ENCODE measurements around the gene PNMA3.
"Not testable (repeated sequence)": the region's sequence is repeated elsewhere in the genome, so short reads cannot be mapped to it uniquely, and the experiment has no call there.

Gene PNMA3, protein sequence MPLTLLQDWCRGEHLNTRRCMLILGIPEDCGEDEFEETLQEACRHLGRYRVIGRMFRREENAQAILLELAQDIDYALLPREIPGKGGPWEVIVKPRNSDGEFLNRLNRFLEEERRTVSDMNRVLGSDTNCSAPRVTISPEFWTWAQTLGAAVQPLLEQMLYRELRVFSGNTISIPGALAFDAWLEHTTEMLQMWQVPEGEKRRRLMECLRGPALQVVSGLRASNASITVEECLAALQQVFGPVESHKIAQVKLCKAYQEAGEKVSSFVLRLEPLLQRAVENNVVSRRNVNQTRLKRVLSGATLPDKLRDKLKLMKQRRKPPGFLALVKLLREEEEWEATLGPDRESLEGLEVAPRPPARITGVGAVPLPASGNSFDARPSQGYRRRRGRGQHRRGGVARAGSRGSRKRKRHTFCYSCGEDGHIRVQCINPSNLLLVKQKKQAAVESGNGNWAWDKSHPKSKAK

DNA sequence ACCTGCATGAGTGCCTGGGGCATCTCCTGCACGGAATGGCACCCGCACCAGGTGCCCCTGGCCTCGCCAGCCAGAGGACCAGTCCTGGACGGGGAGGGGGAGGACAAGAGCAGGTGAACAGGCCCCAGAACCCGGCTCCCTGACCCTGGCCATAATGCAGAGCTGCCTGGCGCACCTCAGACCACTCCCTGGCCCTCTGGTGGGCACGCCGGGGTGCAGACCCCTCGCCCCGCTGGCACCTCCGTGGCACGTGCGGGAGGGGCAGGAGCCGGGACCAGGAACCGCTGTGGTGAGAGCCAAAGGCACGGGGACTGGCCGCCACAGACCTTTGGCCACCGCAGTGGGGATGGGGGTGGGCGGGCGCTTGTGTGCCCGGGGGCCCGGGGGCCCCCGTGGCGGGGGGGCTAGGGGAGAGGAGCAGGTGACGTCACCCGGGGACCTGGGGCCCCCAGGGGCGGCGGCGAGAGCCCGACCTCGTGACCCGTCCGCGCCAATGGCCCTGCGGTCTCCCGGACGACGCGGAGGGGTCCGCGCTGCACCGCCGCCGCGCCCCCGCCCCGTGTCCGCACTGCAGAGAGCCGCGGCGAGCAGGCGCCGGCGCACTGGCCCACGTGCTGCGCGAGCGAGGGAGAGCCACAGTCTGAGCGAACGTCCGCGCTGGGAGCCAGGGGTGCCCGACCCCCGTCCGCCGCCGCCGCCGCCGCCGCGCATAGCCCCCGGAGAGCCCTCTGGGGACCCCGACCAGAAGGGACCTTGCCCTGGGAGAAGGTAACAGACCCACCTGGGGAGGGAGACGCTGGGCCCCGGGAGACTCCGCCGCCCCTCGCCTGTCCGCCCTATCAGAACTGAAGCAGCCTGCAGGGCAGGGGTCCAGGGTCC, at the start of gene PNMA3:
Gene PNMA3, plus strand, starts transcription at position 600 of the 879 bp plus-strand sequence. CDS start 586 bp downstream, outside the sequence.
- peak; percentile 32 for DNase-seq

DNA sequence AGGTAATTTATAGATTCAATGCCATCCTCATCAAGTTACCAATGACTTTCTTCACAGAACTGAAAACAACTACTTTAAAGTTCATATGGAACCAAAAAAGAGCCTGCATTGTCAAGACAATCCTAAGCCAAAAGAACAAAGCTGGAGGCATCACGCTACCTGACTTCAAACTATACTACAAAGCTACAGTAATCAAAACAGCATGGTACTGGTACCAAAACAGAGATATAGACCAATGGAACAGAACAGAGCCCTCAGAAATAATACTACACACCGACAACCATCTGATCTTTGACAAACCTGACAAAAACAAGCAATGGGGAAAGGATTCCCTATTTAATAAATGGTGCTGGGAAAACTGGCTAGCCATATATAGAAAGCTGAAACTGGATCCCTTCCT, 39.1 kb upstream of the PNMA3 start:
- DNase-seq, result not testable (repeated sequence)

DNA sequence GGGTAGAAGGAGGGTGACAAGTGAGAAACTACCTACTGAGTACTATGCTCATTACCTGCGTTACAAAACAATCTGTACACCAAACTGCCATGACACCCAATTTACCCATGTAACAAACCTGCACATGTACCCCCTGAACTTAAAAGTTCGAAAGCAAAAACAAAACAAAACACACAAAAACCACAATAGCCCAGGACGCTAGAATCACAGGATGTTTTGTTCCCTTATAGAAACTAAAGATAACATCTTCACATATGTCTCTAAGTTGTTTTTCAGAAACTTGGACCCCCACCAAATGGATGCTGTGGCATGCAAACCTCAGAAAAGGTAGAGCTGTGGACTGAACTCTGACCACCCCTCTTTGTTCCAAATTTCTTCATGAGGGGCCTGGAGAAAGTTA, 37.1 kb upstream of the PNMA3 start:
- no peak for DNase-seq

DNA sequence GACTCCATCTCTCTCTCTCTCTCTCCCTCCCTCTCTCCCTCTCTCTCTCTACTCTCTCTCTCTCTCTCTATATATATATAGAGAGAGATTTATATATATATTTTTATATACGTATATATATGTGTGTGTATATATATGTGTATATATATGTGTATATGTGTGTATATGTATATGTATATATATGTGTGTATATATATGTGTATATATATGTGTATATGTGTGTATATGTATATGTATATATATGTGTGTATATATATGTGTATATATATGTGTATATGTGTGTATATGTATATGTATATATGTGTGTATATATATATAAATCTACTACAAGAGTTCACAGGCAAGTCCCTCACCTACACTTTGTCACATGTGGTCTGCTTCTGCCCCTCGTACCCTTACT, 29.8 kb upstream of the PNMA3 start:
- not testable (repeated sequence) for DNase-seq

DNA sequence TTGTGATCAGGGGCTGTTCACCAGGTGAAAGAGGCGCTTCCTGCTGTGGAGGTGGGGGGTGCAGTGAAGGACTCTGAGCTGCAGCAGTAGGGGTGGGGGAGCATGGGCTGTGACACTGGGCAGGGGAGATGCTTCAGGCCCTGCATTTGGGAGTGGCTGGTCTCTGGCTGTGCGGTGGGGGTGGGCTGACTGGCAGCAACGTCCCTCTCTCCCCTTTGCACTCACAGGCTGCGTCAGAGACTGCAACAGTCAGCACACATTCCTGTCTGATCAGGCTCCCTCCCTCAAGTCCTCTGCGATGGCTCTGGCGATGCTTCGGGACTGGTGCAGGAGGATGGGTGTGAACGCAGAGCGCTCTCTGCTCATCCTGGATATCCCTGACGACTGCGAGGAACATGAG, 27.8 kb upstream of the PNMA3 start:
- DNase-seq, result not testable (repeated sequence)

DNA sequence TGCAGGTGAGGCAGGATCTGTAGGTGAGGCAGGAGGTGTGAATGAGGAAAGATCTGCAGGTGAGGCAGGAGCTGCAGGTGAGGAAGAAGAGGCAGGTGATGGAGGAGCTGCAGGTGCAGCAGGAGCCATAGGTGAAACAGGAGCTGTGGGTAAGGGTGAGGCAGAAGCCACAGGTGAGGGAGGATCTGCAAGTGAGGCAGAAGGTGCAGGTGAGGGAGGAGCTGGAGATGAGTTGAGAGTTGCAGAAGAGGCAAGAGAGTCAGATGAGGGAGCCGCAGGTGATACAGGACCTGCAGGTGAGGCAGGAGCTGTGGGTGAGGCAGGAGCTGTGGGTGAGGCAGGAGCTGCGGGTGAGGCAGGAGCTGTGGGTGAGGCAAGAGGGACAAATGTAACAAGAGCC, 27.1 kb upstream of the PNMA3 start:
- DNase-seq, result no peak

DNA sequence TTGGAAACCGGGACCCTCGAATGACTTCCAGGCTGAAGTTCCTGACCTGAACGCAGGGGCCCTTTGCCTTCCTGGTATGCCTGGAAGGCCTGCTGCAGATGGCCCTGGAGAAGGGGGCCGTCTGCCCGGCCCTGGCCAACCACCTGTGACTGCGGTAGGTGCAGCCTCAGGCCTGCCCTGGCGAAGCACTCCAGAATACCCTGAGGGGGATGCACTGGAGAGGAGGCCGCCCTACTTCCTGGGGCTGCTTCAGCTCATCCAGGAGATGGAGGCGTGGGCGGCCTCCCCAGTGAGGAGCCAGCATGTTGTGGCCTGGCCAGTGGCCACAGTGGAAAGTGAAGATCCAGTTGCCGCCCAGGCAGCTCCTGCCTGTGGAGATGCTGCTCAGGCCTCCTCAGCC, 26.4 kb upstream of the PNMA3 start:
- DNase-seq, result no peak

DNA sequence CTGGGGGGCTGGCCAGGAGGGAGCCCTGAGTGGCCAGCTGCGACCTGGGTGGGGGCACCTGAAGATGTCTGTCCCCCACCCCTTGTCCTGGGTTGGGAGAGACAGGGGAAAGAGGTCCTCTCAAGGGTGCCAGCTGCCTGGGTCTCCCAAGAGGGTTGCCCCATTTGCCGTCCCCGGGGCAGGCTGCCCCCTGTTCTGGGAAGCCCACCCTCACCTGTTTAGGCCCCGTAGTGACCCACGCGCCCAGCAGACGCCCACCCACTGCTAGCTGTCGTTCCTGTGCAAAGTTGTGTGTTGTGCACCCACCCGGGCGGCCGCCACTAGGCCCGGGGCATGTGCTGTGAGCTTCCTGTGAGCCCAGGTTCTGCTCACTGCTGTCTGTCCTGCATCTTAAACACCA, 25.5 kb upstream of the PNMA3 start:
- no peak for DNase-seq

DNA sequence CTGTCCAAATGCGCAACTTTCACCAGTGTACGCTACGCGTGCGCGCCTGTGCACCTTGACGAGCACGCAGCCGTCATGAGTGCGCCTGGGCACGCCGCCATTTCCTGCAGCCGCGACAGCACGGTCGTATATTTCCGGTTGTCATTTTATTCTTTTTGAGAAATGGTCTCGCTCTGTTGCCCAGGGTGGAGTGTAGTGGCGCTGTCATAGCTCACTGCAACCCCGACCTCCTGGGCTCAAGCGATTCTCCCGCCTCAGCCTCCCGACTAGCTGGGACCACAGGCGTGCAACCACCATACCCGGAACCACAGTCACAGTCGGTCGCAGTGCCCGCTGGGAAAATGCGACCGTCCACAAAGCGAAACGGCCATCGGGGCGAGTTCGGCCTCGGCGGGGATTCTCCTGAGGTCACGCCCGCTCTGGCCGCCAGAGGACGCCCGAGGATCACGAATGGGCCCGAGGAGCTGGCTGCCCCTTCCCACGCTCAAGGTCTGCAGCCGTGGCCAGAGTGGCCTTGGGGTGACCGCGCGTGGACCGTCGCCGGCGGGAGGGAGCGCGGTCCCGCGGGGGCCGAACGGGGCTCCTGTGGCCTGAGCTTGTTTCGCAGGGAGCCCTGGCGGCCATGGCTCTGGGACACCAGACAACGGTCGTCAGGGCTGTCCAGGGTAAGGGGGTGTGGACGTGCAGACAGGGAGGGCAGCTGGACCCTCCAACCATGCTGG, 23.7 kb upstream of the PNMA3 start:
- DNase-seq, result peak; percentile 53

DNA sequence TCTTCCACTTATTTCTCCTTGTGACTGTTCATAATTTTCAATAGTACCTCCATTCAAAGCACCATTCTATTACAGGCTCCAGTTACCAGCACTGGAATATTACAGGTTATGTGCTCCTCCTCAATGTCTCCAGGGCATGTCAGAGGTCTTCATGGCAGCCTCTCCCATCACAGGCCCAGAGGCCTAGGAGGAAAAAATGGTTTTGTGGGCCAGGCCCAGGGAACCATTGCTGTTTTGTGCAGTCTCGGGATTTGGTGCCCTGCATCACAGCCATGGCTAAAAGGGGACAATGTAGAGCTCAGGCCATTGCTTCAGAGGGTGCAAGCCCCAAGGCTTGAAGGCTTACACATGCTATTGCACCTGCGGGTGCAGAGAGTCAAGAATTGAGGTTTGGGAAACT, 7.2 kb upstream of the PNMA3 start:
- no peak for DNase-seq

DNA sequence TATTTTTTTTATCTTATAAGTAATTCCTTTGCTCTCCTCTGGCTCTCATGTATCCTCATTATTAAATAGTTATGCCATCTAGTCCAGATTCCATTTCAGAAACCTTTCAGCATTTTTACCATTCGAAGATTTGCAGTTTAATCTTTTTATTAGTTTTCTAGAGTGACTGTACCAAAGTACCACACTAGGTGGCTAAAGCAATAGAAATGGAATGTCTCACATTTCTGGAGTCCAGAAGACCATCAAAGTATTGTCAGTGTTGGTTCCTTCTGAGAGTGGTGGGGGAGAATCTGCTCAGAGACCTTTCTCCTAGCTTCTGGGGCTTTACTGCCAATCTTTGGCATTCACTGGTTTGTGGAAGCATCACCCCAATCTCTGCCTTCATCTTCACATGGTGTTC, 3.7 kb upstream of the PNMA3 start:
- no peak for DNase-seq

DNA sequence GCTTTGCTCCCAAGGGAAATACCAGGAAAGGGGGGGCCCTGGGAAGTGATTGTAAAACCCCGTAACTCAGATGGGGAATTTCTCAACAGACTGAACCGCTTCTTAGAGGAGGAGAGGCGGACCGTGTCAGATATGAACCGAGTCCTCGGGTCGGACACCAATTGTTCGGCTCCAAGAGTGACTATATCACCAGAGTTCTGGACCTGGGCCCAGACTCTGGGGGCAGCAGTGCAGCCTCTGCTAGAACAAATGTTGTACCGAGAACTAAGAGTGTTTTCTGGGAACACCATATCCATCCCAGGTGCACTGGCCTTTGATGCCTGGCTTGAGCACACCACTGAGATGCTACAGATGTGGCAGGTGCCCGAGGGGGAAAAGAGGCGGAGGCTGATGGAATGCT, 1.0 kb downstream of the PNMA3 start:
- DNase-seq, result no peak

DNA sequence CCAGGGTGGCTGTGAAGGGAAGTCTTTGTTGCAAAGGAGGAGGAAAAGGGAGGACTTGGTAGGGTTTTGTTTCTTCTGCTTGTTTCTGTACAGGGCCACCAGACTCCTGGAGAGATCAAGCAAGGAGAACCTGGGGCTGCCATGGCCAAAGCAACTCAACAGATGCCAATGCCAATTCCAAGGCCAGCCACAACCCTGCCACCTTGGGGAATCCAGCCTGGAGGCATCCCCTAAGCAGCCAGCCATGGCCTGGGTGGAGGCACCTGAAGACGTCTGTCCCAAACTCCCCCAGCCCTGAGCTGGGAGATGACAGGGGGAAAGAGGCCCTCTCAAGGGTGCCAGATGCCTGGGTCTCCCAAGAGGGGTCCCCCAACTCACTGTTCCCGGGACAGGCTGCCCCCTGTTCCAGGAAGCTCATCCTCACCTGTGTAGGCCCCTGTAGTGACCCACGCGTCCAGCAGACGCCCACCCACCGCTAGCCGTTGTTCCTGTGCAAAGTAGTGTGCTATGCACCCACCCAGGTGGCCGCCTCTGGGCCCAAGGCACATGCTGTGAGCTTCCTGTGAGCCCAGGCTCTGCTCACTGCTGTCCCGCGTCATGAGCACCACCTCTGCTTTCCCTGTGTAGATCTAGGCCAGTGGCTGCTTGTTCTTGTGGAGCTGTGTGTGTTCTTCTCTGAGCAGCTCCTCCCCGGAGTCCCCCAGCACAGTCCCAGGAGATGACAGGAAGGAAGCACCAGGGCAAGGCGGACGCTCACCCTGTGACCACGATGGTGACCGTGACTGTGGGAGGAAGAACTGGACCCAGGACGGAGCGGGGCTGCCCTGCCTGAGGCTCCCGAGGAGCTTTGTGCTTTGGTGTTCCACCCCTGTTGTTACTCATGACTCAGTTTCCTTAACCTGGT, 3.2 kb downstream of the PNMA3 start:
- no peak for DNase-seq

DNA sequence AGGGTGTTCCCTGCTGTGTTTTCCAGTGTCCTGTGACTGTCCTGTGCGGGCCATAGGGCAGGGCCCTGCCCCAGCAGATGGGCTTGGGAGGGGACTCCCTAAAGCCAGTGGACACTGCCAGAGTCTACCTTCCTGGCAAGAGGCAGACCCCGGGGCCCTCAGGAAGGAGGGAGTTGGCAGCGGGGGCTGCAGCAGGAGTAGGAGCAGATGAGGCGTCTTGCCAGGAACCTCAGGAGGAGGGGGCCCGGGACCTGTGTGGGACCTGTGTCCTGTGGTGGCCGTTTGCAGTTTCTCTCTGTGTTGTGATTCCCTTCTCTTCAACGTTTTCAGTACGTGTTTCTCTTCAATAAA, 3.8 kb downstream of the PNMA3 start:
- no peak for DNase-seq

DNA sequence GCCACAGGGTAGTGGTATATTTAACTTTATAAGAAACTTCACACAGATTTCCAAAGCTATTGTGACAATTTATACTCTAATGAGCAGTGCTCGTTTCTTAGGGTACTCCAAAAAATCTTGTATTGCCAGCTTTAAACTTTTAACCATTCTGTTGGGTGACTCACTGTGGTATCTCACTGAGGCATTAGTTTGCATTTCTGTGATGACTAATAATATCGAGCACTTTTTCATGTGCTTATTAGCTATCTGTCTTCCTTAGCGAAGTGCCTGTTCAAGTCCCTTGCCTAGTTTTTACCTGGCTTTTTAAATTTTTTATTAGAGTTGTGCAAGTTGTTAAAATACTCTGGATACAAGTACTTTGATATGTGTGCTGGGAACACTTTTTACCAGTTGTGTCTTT, 5.5 kb downstream of the PNMA3 start:
- no peak for DNase-seq

DNA sequence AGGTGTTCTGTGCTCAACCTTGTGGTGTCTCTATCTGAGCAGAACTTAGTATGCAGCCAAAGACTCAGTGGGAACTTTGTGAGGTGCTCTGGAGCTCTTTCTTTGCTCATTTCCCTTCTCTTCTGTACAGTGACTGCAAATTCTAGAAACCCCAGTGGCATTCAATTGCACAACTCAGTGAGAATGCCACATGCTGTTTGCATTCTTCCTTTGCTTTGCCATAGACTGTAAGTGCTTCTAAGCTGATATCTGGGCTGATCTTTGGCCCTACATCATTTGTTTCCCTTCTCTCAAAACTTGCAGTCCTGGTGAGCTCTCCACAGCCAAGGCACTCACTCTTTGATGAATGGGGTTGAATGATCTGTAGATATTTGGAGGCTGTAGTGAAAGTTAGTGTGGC, 7.0 kb downstream of the PNMA3 start:
- DNase-seq, result no peak

DNA sequence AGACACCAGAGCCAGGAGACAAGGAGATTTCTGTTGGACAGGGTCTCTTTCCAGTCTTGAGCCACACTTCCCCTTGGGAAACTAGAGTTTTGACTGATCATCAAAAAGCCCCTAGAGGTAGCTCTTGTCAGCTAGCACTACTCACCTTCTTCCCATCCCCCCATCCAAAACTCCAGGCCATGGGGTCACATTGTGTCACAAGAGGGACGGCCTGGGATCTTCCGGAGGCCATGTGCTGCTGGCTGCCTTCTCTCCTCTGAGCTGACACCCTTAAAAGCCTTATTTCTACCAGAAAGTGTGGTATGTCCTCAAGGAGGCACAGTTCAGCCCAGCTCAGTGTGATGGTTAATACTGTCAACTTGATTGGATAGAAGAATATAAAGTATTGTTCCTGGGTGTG, 7.8 kb downstream of the PNMA3 start:
- DNase-seq, result no peak

DNA sequence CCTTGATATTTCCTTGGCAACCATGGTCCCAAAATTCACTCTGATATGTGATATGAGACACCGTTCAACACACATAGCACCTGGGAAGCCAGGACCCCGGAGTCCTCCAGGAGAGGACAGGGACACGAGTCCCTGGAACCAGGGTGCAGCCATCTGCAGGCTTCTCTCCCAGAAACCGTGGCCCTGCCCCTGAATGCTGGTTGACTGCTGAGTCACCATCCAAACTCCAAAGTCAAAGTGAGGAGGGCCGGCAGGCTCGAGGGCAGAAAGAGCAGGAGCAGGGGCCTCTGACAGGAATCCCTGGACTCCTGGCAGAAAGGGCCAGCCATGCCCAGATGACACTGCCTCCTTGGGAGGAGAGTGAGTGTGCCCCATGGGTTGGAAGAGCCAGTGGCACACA, 9.1 kb downstream of the PNMA3 start:
- DNase-seq, result no peak

DNA sequence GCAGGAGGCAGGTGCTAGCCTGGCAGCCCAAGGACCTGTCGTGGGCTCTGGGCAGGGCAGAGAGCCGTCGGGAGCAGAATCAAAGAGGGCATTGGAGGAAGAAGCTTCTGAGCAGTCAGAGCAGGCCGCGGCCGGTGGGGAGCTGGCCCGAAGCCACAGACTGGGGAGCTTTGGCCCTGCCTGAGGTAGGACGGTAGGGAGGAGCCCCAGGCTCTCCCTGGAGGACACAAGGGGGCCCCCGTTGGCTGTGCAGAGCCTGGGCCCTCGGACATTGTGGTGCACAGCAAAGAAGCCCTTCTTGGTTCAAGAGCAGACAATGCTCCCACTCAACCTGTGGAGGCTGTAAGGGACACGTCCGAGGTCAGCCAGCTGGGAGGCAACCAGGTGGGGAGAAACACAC, 10.1 kb downstream of the PNMA3 start:
- DNase-seq, result not testable (repeated sequence)

DNA sequence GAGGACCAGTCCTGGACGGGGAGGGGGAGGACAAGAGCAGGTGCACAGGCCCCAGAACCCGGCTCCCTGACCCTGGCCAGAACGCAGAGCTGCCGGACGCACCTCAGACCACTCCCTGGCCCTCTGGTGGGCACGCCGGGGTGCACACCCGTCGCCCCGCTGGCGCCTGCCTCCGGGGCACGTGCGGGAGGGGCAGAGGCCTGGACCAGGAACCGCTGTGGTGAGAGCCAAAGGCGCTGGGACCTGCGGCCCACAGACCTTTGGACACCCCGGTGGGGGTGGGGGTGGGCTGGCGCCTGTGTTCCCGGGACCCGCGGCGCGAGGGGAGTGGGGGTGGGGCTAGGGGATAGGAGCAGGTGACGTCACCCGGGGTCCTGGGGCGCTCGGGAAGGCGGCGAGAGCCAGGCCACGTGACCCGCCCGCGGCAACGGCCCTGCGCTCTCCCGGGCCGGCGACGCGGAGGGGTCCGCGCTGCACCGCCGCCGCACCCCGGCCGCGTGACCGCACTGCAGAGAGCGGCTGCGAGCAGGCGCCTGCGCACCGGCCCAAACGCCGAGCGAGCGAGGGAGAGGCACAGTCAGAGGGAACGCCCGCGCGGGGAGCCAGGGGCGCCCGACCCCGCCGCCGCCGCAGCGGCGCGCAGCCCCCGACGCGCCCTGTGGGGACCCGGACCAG, 15.8 kb downstream of the PNMA3 start, which contains the start of gene PNMA6A:
Gene PNMA6A, plus strand, starts transcription at position 546 of the 675 bp plus-strand sequence. CDS start 609 bp downstream, outside the sequence.
- DNase-seq, result not testable (repeated sequence)

DNA sequence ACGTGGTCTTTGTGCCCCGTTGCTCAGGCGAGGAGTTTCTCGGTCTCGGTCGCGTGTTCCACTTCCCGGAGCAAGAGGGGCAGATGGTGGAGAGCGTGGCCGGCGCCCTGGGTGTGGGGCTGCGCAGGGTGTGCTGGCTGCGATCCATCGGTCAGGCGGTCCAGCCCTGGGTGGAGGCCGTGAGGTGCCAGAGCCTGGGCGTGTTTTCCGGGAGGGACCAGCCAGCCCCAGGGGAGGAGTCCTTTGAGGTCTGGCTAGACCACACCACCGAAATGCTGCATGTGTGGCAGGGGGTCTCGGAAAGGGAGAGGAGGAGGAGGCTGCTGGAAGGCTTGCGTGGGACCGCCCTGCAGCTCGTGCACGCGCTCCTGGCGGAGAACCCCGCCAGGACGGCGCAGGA, 17.1 kb downstream of the PNMA3 start:
- DNase-seq, result not testable (repeated sequence)

Data from left hindlimb (tissue), 1 donor.